Uterus (tissue), 2 donors: ENCODE results near the gene ABHD6.

Experiments
- POLR2A ChIP-seq, 2 donors: fragments of 450-650 bp; IDR thresholded peaks; one replicate each; pipeline ENCODE4 v1.6.1; 2016; ENCODE audit warnings: antibody characterized with exemption in 2 of 2, mild to moderate bottlenecking in 1 of 2, moderate library complexity in 1 of 2
- TF ChIP-seq, protein P1 (sequence below), 4 experiments: fragments of 200-600 bp in 2 of 4; fragments of 450-650 bp in 2 of 4; sonication (generic) in 2 of 4; IDR thresholded peaks; one replicate each; pipeline ENCODE4 v1.5.1; 2016 to 2019; ENCODE audit warnings: antibody characterized with exemption in 4 of 4, mild to moderate bottlenecking in 2 of 4, moderate library complexity in 1 of 4

GRCh38 chr3:58200121-58200709 lies 37.4 kb upstream of the ABHD6 start:
- TF ChIP-seq, protein P1, sequence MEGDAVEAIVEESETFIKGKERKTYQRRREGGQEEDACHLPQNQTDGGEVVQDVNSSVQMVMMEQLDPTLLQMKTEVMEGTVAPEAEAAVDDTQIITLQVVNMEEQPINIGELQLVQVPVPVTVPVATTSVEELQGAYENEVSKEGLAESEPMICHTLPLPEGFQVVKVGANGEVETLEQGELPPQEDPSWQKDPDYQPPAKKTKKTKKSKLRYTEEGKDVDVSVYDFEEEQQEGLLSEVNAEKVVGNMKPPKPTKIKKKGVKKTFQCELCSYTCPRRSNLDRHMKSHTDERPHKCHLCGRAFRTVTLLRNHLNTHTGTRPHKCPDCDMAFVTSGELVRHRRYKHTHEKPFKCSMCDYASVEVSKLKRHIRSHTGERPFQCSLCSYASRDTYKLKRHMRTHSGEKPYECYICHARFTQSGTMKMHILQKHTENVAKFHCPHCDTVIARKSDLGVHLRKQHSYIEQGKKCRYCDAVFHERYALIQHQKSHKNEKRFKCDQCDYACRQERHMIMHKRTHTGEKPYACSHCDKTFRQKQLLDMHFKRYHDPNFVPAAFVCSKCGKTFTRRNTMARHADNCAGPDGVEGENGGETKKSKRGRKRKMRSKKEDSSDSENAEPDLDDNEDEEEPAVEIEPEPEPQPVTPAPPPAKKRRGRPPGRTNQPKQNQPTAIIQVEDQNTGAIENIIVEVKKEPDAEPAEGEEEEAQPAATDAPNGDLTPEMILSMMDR (IDR thresholded peaks at IDR 0.05), result no peak
- no peak for TF ChIP-seq POLR2A (IDR thresholded peaks at IDR 0.05)
